ENCODE results near the gene ADNP2. TPM values are rescaled to one million over a fixed set of nuclear protein-coding genes. Genes with fewer than 3 reads are reported as not detected.

The ADNP2 gene
- 9.6 and 10.3 TPM in 2 replicates for total RNA-seq

GRCh38 chr18:80108739-80109675 lies at the start of gene ADNP2:
TSS of gene ADNP2 (plus strand) at chr18:80109262. CDS start at chr18:80117543, 8,281 bp downstream.

Other genes with a start within 250 kb of the ADNP2 start
- 36.8 and 45.0 TPM in 2 replicates for gene SLC66A2, start 157.6 kb upstream of the ADNP2 start, total RNA-seq
- 4.7 and 19.1 TPM in 2 replicates for gene HSBP1L1, start 144.6 kb upstream of the ADNP2 start, total RNA-seq
- gene TXNL4A, start 120.7 kb upstream of the ADNP2 start, total RNA-seq = 59.2 and 65.4 TPM in 2 replicates
- gene RBFA, start 74.8 kb upstream of the ADNP2 start, total RNA-seq = 24.9 and 28.0 TPM in 2 replicates
- gene PARD6G, start 138.3 kb downstream of the ADNP2 start, total RNA-seq = 1.1 and 2.1 TPM in 2 replicates

Data from cardiac atrium fibroblast (primary cell).